ENCODE measurements around the gene TREML2. TPM values are rescaled to one million over a fixed set of nuclear protein-coding genes. Genes with fewer than 3 reads are reported as not detected.

Gene TREML2
- total and polyA plus RNA-seq, 8 donors: 0.09 to 0.12 TPM; not detected in 6

- DNase-seq (no peak), FAIRE-seq (no peak), ATAC-seq (no peak)
- Histone ChIP-seq H3K9me3 (no peaks in the 10 kb centered on the region), H3K4me3 (no peak overlapping the region), H3K27me3 (no peaks in the 10 kb centered on the region), H3K27ac (no peak overlapping the region), H3K36me3 (no peaks in the 10 kb centered on the region), H3K4me1 (no peaks in the 10 kb centered on the region)
- WGBS, 2 donors: 96 to 100% methylated on average over 1 of the region's 1 CpG
- intact Hi-C loops (cut with DNase I): no loop called here
- TF ChIP-seq CTCF (IDR thresholded peaks at IDR 0.05): no peak
Measured at GRCh38 chr6:41147917-41148316, 53.0 kb downstream of the TREML2 start.

Other genes with a start within 250 kb of the TREML2 start
- gene UNC5CL, start 161.9 kb downstream of the TREML2 start, total RNA-seq: 10 to 100 TPM in 5 of 6 donors, 1 to 10 TPM in 1; 7.2 to 37.6 (median 12.0) TPM
- 10 to 100 TPM; 37.0 to 40.6 TPM for gene UNC5CL, start 161.9 kb downstream of the TREML2 start, polyA plus RNA-seq
- under 1 TPM in 1 of 6 donors, not detected in 5; 0.28 TPM for gene TSPO2, start 158.7 kb downstream of the TREML2 start, total RNA-seq
- gene TSPO2, start 158.7 kb downstream of the TREML2 start, polyA plus RNA-seq: under 1 TPM; 0.12 to 0.42 TPM
- 10 to 100 TPM in 1 of 6 donors, 1 to 10 TPM in 5; 2.7 to 13.2 (median 8.6) TPM for gene APOBEC2, start 147.9 kb downstream of the TREML2 start, total RNA-seq
- gene APOBEC2, start 147.9 kb downstream of the TREML2 start, polyA plus RNA-seq: 10 to 100 TPM in 1 of 2 donors, 1 to 10 TPM in 1; 6.6 to 29.6 TPM
- 10 to 100 TPM; 16.0 to 26.9 (median 20.6) TPM for gene OARD1, start 128.8 kb downstream of the TREML2 start, total RNA-seq
- gene OARD1, start 128.8 kb downstream of the TREML2 start, polyA plus RNA-seq: 10 to 100 TPM; 21.1 to 30.9 TPM
- 10 to 100 TPM in 2 of 6 donors, 1 to 10 TPM in 4; 5.9 to 14.1 (median 7.8) TPM for gene NFYA, start 128.2 kb downstream of the TREML2 start, total RNA-seq
- gene NFYA, start 128.2 kb downstream of the TREML2 start, polyA plus RNA-seq: 10 to 100 TPM in 1 of 2 donors, 1 to 10 TPM in 1; 5.4 to 10.6 TPM
- gene TREML1, start 46.8 kb downstream of the TREML2 start, total RNA-seq: under 1 TPM in 2 of 6 donors, not detected in 4; 0.28 to 0.84 TPM
- under 1 TPM; 0.19 to 0.28 TPM for gene TREML1, start 46.8 kb downstream of the TREML2 start, polyA plus RNA-seq
- 10 to 100 TPM in 1 of 6 donors, 1 to 10 TPM in 3, under 1 TPM in 2; 0.59 to 27.1 (median 2.1) TPM for gene TREM2, start 38.0 kb downstream of the TREML2 start, total RNA-seq
- gene TREM2, start 38.0 kb downstream of the TREML2 start, polyA plus RNA-seq: 1 to 10 TPM; 1.5 to 2.1 TPM
- gene TREML4, start 27.2 kb upstream of the TREML2 start, total RNA-seq: not detected
- not detected for gene TREML4, start 27.2 kb upstream of the TREML2 start, polyA plus RNA-seq
- 1 to 10 TPM in 2 of 6 donors, under 1 TPM in 3, not detected in 1; 0.12 to 2.8 (median 0.72) TPM for gene TREM1, start 85.5 kb upstream of the TREML2 start, total RNA-seq
- gene TREM1, start 85.5 kb upstream of the TREML2 start, polyA plus RNA-seq: under 1 TPM; 0.08 to 0.16 TPM
- gene NCR2, start 134.5 kb upstream of the TREML2 start, total RNA-seq: not detected
- not detected for gene NCR2, start 134.5 kb upstream of the TREML2 start, polyA plus RNA-seq

Measured in pancreas (tissue), 10 donors.